Measurements from ENCODE around the gene ERC2.

ERC2 gene

GRCh38 chr3:56406826-56407515, 61.3 kb downstream of the ERC2 start:
- DNase-seq (ENCODE audit: low read depth), result no peak
- H3K4me3 ChIP-seq (ENCODE audit: low read depth, low read length), result no peak overlapping the region
- in situ Hi-C loops (cut with HindIII; ENCODE audit: low sequenced_read_pairs), result no loop called here
- no peak for TF ChIP-seq CTCF (IDR thresholded peaks at IDR 0.05; ENCODE audit: low read depth, low read length, missing control alignments)

GRCh38 chr3:56404884-56405283, 63.4 kb downstream of the ERC2 start:
- no peak for DNase-seq (ENCODE audit: low read depth)
- in situ Hi-C loops (cut with HindIII; ENCODE audit: low sequenced_read_pairs), result no loop called here
- H3K4me3 ChIP-seq (ENCODE audit: low read depth, low read length), result no peak overlapping the region
- no peak for TF ChIP-seq CTCF (IDR thresholded peaks at IDR 0.05; ENCODE audit: low read depth, low read length, missing control alignments)

GRCh38 chr3:56398659-56399058, 69.6 kb downstream of the ERC2 start:
- in situ Hi-C loops (cut with HindIII; ENCODE audit: low sequenced_read_pairs), result no loop called here
- no peak for TF ChIP-seq CTCF (IDR thresholded peaks at IDR 0.05; ENCODE audit: low read depth, low read length, missing control alignments)
- no peak overlapping the region for H3K4me3 ChIP-seq (ENCODE audit: low read depth, low read length)
- no peak for DNase-seq (ENCODE audit: low read depth)

- in situ Hi-C loops (cut with HindIII; ENCODE audit: low sequenced_read_pairs), result no loop called here
- no peak overlapping the region for H3K4me3 ChIP-seq (ENCODE audit: low read depth, low read length)
- DNase-seq (ENCODE audit: low read depth), result no peak
- no peak for TF ChIP-seq CTCF (IDR thresholded peaks at IDR 0.05; ENCODE audit: low read depth, low read length, missing control alignments)
These were observed 70.5 kb downstream of the ERC2 start for GRCh38 chr3:56397798-56398197.

- in situ Hi-C loops (cut with HindIII; ENCODE audit: low sequenced_read_pairs), result no loop called here
- no peak for DNase-seq (ENCODE audit: low read depth)
- H3K4me3 ChIP-seq (ENCODE audit: low read depth, low read length), result no peak overlapping the region
- no peak for TF ChIP-seq CTCF (IDR thresholded peaks at IDR 0.05; ENCODE audit: low read depth, low read length, missing control alignments)
These were observed 79.0 kb downstream of the ERC2 start for GRCh38 chr3:56389183-56389830.

- no peak for TF ChIP-seq CTCF (IDR thresholded peaks at IDR 0.05; ENCODE audit: low read depth, low read length, missing control alignments)
- no peak for DNase-seq (ENCODE audit: low read depth)
- in situ Hi-C loops (cut with HindIII; ENCODE audit: low sequenced_read_pairs), result no loop called here
- H3K4me3 ChIP-seq (ENCODE audit: low read depth, low read length), result no peak overlapping the region
These were observed 85.2 kb downstream of the ERC2 start for GRCh38 chr3:56383092-56383491.

All from astrocyte of the cerebellum (primary cell).